ENCODE measurements around the gene TTLL11. TPM values are rescaled to one million over a fixed set of nuclear protein-coding genes. Genes with fewer than 3 reads are reported as not detected.

TTLL11 gene
- total and polyA plus RNA-seq, 4 donors = 1.4 to 4.5 (median 3.6) TPM

DNA sequence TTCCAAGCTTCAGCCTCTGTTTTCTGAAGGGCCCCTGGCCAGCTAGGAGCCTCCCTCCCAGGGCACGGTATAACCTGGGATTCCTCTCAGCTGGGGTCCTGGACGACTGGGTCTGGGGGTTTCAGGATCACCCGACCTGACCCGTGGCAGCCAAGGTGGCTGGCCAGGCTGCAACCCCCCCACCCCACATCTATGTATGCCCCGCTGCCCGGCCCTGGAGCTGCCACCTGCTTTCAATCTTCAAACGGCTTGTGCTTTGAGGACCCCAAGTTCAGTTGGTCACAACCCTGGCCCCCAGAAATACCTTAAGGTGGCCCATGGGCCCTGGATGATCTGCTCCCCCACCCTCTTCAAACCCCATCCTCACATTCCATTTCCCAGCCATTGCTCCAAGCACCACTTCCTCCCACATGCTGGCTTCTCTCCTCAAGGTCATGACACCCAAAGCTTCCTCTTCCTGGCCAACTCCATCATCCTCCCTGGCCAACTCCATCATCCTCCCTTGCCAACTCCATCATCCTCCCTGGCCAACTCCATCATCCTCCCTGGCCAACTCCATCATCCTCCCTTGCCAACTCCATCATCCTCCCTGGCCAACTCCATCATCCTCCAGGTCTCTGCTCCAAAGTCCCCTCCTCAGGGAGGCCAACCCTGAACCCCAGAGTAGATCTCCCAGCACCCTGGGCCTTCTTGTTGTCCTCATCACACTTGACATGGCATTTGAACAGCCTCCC, 17.2 kb upstream of the TTLL11 start:
- Histone ChIP-seq H3K9me3 (ENCODE audit: control insufficient read depth in 4 of 4, low read length in 3 of 4) (no peaks in the 10 kb centered on the region), H3K4me1 (ENCODE audit: control insufficient read depth in 4 of 4, insufficient read depth in 4 of 4, low read length in 3 of 4) (no peaks in the 10 kb centered on the region), H3K27ac (ENCODE audit: low read depth in 1 of 2, low read length in 2 of 2) (no peak overlapping the region), H3K27me3 (ENCODE audit: control insufficient read depth in 4 of 4, insufficient read depth in 4 of 4, low read length in 3 of 4) (no peaks in the 10 kb centered on the region), H3K36me3 (ENCODE audit: control insufficient read depth in 4 of 4, insufficient read depth in 3 of 4, low read depth in 1 of 4, low read length in 3 of 4) (no peaks in the 10 kb centered on the region), H3K9ac (ENCODE audit: low read depth in 1 of 2, low read length in 2 of 2) (no peak overlapping the region), H3K4me3 (ENCODE audit: low read depth in 1 of 3, low read length in 3 of 3) (no peak overlapping the region)
- no peak for TF ChIP-seq CTCF (IDR thresholded peaks at IDR 0.05; ENCODE audit: low read depth, low read length, missing input control)
- TF ChIP-seq RAD21 (IDR thresholded peaks at IDR 0.05) = no peak
- TF ChIP-seq, protein P1, sequence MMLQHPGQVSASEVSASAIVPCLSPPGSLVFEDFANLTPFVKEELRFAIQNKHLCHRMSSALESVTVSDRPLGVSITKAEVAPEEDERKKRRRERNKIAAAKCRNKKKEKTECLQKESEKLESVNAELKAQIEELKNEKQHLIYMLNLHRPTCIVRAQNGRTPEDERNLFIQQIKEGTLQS (IDR thresholded peaks at IDR 0.05) = no peak
- no peak for TF ChIP-seq MAX (IDR thresholded peaks at IDR 0.05)
- no peak for TF ChIP-seq JUND (IDR thresholded peaks at IDR 0.05)
- no peak for TF ChIP-seq HNF4A (conservative IDR thresholded peaks at IDR 0.05)
- no peak for TF ChIP-seq YY1 (IDR thresholded peaks at IDR 0.05)
- no peak for TF ChIP-seq FOXA1 (IDR thresholded peaks at IDR 0.05)
- TF ChIP-seq SP1 (IDR thresholded peaks at IDR 0.05) = no peak
- no peak for TF ChIP-seq GABPA (IDR thresholded peaks at IDR 0.05 in 1 of 2, conservative IDR thresholded peaks at IDR 0.05 in 1 of 2)
- no peak for TF ChIP-seq TAF1 (conservative IDR thresholded peaks at IDR 0.05)
- TF ChIP-seq ZBTB33 (IDR thresholded peaks at IDR 0.05) = no peak
- no peak for TF ChIP-seq NR2F2 (IDR thresholded peaks at IDR 0.05)
- WGBS = 89% methylated on average over 7 of the region's 7 CpGs
- no peak for DNase-seq (ENCODE audit: low spot score)

- Histone ChIP-seq H3K4me1 (ENCODE audit: control insufficient read depth in 4 of 4, insufficient read depth in 4 of 4, low read length in 3 of 4) (no peaks in the 10 kb centered on the region), H3K9ac (ENCODE audit: low read depth in 1 of 2, low read length in 2 of 2) (no peak overlapping the region), H3K36me3 (ENCODE audit: control insufficient read depth in 4 of 4, insufficient read depth in 3 of 4, low read depth in 1 of 4, low read length in 3 of 4) (no peaks in the 10 kb centered on the region), H3K9me3 (ENCODE audit: control insufficient read depth in 4 of 4, low read length in 3 of 4) (peaks cover 0 to 2% (median 0%) of the 10 kb centered on the region in 4 donors), H3K27ac (ENCODE audit: low read depth in 1 of 2, low read length in 2 of 2) (no peak overlapping the region), H3K27me3 (ENCODE audit: control insufficient read depth in 4 of 4, insufficient read depth in 4 of 4, low read length in 3 of 4) (no peaks in the 10 kb centered on the region), H3K4me3 (ENCODE audit: low read depth in 1 of 3, low read length in 3 of 3) (no peak overlapping the region)
- TF ChIP-seq EGR1 (IDR thresholded peaks at IDR 0.05; ENCODE audit: low read depth in 2 of 2) = no peak
- no peak for TF ChIP-seq ZBTB33 (IDR thresholded peaks at IDR 0.05)
- no peak for TF ChIP-seq FOXA2 (IDR thresholded peaks at IDR 0.05)
- TF ChIP-seq, protein P2, sequence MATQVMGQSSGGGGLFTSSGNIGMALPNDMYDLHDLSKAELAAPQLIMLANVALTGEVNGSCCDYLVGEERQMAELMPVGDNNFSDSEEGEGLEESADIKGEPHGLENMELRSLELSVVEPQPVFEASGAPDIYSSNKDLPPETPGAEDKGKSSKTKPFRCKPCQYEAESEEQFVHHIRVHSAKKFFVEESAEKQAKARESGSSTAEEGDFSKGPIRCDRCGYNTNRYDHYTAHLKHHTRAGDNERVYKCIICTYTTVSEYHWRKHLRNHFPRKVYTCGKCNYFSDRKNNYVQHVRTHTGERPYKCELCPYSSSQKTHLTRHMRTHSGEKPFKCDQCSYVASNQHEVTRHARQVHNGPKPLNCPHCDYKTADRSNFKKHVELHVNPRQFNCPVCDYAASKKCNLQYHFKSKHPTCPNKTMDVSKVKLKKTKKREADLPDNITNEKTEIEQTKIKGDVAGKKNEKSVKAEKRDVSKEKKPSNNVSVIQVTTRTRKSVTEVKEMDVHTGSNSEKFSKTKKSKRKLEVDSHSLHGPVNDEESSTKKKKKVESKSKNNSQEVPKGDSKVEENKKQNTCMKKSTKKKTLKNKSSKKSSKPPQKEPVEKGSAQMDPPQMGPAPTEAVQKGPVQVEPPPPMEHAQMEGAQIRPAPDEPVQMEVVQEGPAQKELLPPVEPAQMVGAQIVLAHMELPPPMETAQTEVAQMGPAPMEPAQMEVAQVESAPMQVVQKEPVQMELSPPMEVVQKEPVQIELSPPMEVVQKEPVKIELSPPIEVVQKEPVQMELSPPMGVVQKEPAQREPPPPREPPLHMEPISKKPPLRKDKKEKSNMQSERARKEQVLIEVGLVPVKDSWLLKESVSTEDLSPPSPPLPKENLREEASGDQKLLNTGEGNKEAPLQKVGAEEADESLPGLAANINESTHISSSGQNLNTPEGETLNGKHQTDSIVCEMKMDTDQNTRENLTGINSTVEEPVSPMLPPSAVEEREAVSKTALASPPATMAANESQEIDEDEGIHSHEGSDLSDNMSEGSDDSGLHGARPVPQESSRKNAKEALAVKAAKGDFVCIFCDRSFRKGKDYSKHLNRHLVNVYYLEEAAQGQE (IDR thresholded peaks at IDR 0.05) = no peak
- TF ChIP-seq GABPA (IDR thresholded peaks at IDR 0.05 in 1 of 2, conservative IDR thresholded peaks at IDR 0.05 in 1 of 2) = no peak
- no peak for TF ChIP-seq JUND (IDR thresholded peaks at IDR 0.05)
- TF ChIP-seq YY1 (IDR thresholded peaks at IDR 0.05) = no peak
- no peak for TF ChIP-seq HNF4A (conservative IDR thresholded peaks at IDR 0.05)
- TF ChIP-seq, protein P1 (IDR thresholded peaks at IDR 0.05) = no peak
- TF ChIP-seq CTCF (IDR thresholded peaks at IDR 0.05; ENCODE audit: low read depth, low read length, missing input control) = no peak
- 92% methylated on average over 3 of the region's 3 CpGs for WGBS
- DNase-seq (ENCODE audit: low spot score) = no peak
These were observed 16.1 kb upstream of the TTLL11 start for GRCh38 chr9:122109035-122109813.
